Gastroesophageal sphincter (tissue), 3 donors: ENCODE measurements around the gene RRH.

ENCODE experiments used
- EP300 ChIP-seq: sonication (generic); formaldehyde crosslinking; IDR thresholded peaks from one replicate; pipeline ENCODE4 v1.6.1; 2017; ENCODE audit warnings: antibody characterized with exemption, mild to moderate bottlenecking
- POLR2A ChIP-seq, 2 donors: fragments of 450-650 bp; IDR thresholded peaks; one replicate each; pipeline ENCODE4 v1.6.1; 2017; ENCODE audit warnings: antibody characterized with exemption in 2 of 2, mild to moderate bottlenecking in 2 of 2, moderate library complexity in 1 of 2
- POLR2AphosphoS5 ChIP-seq: sonication (generic); formaldehyde crosslinking; IDR thresholded peaks from one replicate; pipeline ENCODE4 v1.6.1; 2017; ENCODE audit warnings: antibody characterized with exemption
- TF ChIP-seq, protein P1 (sequence below), 4 experiments: fragments of 200-600 bp in 2 of 4; fragments of 450-650 bp in 2 of 4; sonication (generic) in 1 of 4; IDR thresholded peaks; one replicate each; pipeline ENCODE4 v1.5.1; 2017 to 2019; ENCODE audit warnings: antibody characterized with exemption in 4 of 4, mild to moderate bottlenecking in 2 of 4, moderate library complexity in 2 of 4

DNA sequence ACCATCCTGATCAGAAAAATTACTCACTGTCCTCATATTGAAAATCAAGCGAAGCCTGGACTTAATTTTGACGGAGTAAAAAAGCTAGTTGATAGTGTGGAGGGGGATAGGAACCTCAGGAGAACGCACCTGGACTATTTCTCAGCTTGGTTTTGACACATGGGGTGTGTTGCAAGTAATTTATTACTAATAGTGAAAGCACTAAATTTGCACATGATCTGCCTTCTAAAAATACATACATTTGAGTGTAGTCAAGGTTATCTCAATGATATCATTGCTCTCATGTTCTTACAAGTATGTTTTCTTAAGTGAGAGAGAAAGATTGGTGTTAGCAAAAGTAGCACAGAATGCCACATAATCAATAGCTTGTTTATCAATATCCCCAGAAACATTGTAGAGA is 49.6 kb downstream of the RRH start:
- TF ChIP-seq, protein P1, sequence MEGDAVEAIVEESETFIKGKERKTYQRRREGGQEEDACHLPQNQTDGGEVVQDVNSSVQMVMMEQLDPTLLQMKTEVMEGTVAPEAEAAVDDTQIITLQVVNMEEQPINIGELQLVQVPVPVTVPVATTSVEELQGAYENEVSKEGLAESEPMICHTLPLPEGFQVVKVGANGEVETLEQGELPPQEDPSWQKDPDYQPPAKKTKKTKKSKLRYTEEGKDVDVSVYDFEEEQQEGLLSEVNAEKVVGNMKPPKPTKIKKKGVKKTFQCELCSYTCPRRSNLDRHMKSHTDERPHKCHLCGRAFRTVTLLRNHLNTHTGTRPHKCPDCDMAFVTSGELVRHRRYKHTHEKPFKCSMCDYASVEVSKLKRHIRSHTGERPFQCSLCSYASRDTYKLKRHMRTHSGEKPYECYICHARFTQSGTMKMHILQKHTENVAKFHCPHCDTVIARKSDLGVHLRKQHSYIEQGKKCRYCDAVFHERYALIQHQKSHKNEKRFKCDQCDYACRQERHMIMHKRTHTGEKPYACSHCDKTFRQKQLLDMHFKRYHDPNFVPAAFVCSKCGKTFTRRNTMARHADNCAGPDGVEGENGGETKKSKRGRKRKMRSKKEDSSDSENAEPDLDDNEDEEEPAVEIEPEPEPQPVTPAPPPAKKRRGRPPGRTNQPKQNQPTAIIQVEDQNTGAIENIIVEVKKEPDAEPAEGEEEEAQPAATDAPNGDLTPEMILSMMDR (IDR thresholded peaks at IDR 0.05): no peak
- TF ChIP-seq POLR2AphosphoS5: no peak
- TF ChIP-seq EP300: no peak
- TF ChIP-seq POLR2A (IDR thresholded peaks at IDR 0.05): no peak
